Ovary (tissue), 9 donors: ENCODE data around the gene CEMIP. TPM values are rescaled to one million over a fixed set of nuclear protein-coding genes. Genes with fewer than 3 reads are reported as not detected.

Experiments
- DNase-seq, 5 donors: peaks; one replicate each; pipeline ENCODE4 v3.0.0-alpha.2; 2019 to 2020
- H3K27ac ChIP-seq, 2 donors: fragments of 200-600 bp; one replicate each; pipeline versions ENCODE4 v1.5.1 to v1.8.0; 2019 to 2022
- H3K27me3 ChIP-seq: fragments of 200-600 bp; one replicate; pipeline ENCODE4 v1.8.0; 2022
- H3K36me3 ChIP-seq: fragments of 200-600 bp; sonication (generic); one replicate; pipeline ENCODE4 v1.5.1; 2019
- H3K4me1 ChIP-seq: one replicate; pipeline ENCODE4 v1.8.1; 2013; ENCODE audit warnings: mild to moderate bottlenecking, moderate library complexity; ENCODE audit not compliant: insufficient read depth
- H3K4me3 ChIP-seq: fragments of 200-600 bp; sonication (generic); one replicate; pipeline ENCODE4 v1.5.1; 2017
- H3K9me3 ChIP-seq, 2 donors: fragments of 200-600 bp in 1 of 2; sonication (generic) in 1 of 2; one replicate each; pipeline versions ENCODE4 v1.5.1 to v1.8.1; 2013 to 2019; ENCODE audit warnings: mild to moderate bottlenecking in 1 of 2, moderate library complexity in 1 of 2
- EP300 ChIP-seq: sonication (generic); formaldehyde crosslinking; IDR thresholded peaks from one replicate; pipeline ENCODE4 v1.6.1; 2017; ENCODE audit warnings: antibody characterized with exemption
- POLR2A ChIP-seq: fragments of 450-650 bp; IDR thresholded peaks from one replicate; pipeline ENCODE4 v1.6.1; 2017; ENCODE audit warnings: antibody characterized with exemption, mild to moderate bottlenecking, moderate library complexity
- WGBS, 3 donors: extraction: QIAGEN DNeasy Blood & Tissue Kit in 1 of 3; methylation state at CpG; one replicate each; pipeline versions ENCODE4 v1.1.5 to v1.1.7; 2013 to 2017; 5-methylcytosine and 5-hydroxymethylcytosine counted together
- intact Hi-C, 4 donors: fragments of 100-400 bp; cut with DNase I; formaldehyde crosslinking; loops; one replicate each; pipeline versions ENCODE4 v1.11.0 to v1.15.1; 2022 to 2023
- polyA plus RNA-seq, 2 donors: library from polyadenylated mRNA; stranded (reverse); fragments of 200-250 nt in 1 of 2; fragments of 350-450 nt in 1 of 2; fragmentation: Illumina TruSeq in 1 of 2; extraction: RNeasy Lipid Tissue Mini Kit (QIAGEN cat#74804) in 1 of 2; gene quantifications; one replicate each; pipeline ENCODE4 v1.2.3, GENCODE V29; 2013 to 2014
- total RNA-seq, 7 donors: library from RNA; depleted of rRNA in 2 of 7; stranded (reverse); fragments of >200 nt in 2 of 7; fragmentation: NEBNext Ultra II Directional in 3 of 7; extraction: Animal tissue kit (Norgen Biotek cat#: 25700) in 3 of 7; gene quantifications; one replicate each; pipeline versions ENCODE4 v1.1.0 to v1.2.4, GENCODE V29; 2016 to 2023
- TF ChIP-seq, protein P1 (sequence below), 3 donors: fragments of 450-650 bp in 2 of 3; fragments of 200-600 bp in 1 of 3; IDR thresholded peaks; one replicate each; pipeline versions ENCODE4 v1.5.1 to v1.8.0; 2016 to 2022; ENCODE audit warnings: antibody characterized with exemption in 3 of 3, mild to moderate bottlenecking in 1 of 3
- donor health status: DM: no; HTN: no; CAD: no; lungs with moderate emphysema.
- donor health status: DM: no; HTN: no; CAD: no.
- donor health status: Bipolar disorder and iron deficiency.
- donor health status: DM: yes; HTN: yes; CAD: no.
- donor health status: DM: no; HTN: no; CAD: no.
- donor health status: DM: yes; HTN: yes; CAD: no.

Gene CEMIP
- total and polyA plus RNA-seq, 9 donors: 2.2 to 12.3 (median 4.7) TPM

DNA sequence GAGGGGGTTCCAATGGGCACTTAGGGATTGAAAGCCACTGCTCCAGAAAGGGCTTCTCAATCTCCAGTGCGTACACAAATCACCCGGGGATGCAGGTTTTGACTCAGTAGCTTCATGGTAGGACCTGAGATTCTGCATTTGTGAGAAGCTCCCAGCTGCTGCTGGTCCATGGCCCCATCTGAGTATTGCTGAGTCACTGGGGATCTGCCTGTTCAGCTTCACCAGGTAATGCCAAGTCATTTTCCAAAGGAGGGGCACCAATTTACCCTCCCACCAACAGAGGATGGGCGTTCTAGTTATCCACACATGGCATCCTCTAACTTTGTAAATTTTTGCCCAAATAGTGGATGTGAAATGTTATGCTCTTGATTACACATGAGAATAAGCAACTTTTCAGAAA, 12.9 kb upstream of the CEMIP start:
- no peak for DNase-seq
- Histone ChIP-seq H3K4me3 (no peak overlapping the region), H3K4me1 (no peaks in the 10 kb centered on the region), H3K27me3 (no peaks in the 10 kb centered on the region), H3K27ac (no peak overlapping the region), H3K36me3 (no peaks in the 10 kb centered on the region), H3K9me3 (no peaks in the 10 kb centered on the region)
- TF ChIP-seq POLR2A (no peak), EP300 (no peak)
- TF ChIP-seq, protein P1, sequence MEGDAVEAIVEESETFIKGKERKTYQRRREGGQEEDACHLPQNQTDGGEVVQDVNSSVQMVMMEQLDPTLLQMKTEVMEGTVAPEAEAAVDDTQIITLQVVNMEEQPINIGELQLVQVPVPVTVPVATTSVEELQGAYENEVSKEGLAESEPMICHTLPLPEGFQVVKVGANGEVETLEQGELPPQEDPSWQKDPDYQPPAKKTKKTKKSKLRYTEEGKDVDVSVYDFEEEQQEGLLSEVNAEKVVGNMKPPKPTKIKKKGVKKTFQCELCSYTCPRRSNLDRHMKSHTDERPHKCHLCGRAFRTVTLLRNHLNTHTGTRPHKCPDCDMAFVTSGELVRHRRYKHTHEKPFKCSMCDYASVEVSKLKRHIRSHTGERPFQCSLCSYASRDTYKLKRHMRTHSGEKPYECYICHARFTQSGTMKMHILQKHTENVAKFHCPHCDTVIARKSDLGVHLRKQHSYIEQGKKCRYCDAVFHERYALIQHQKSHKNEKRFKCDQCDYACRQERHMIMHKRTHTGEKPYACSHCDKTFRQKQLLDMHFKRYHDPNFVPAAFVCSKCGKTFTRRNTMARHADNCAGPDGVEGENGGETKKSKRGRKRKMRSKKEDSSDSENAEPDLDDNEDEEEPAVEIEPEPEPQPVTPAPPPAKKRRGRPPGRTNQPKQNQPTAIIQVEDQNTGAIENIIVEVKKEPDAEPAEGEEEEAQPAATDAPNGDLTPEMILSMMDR (IDR thresholded peaks at IDR 0.05): no peak
- intact Hi-C loops: loop anchor here in 1 of 4 donors (5.0 kb wide), 1 partner anchor 1379 kb away; no protein-coding TSS in a partner anchor
- WGBS, 3 donors: 87 to 97% (median 94%) methylated on average over 3 of the region's 3 CpGs

DNA sequence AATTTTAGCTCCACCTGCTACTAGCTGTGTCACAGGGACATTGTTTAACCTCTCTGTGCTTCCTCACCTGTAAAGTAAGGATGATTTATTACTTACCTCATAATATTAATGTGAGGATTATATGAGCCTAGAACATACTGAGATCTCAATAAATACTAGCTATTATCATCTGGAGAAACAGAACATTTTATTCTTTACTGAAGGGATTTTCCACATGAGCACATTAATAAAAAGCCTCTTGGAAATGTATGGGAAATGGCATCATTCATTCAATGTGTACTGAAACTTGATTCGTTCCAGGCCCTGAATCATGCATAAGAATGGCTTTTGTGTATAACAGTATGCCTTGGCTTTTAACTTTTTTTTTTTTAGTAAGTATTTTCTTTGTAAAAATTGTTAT, 11.0 kb upstream of the CEMIP start:
- intact Hi-C loops: loop anchor here in 1 of 4 donors (5.0 kb wide), 1 partner anchor 1381 kb away; no protein-coding TSS in a partner anchor
- no peaks in the 10 kb centered on the region for H3K4me1 ChIP-seq
- H3K4me3 ChIP-seq: no peak overlapping the region
- 85 to 87% (median 85%) methylated on average over 1 of the region's 1 CpG for WGBS, 3 donors
- no peaks in the 10 kb centered on the region for H3K36me3 ChIP-seq
- H3K9me3 ChIP-seq: no peaks in the 10 kb centered on the region
- H3K27me3 ChIP-seq: no peaks in the 10 kb centered on the region
- H3K27ac ChIP-seq: no peak overlapping the region
- DNase-seq: no peak
- TF ChIP-seq, protein P1 (IDR thresholded peaks at IDR 0.05): no peak
- TF ChIP-seq EP300: no peak
- no peak for TF ChIP-seq POLR2A

DNA sequence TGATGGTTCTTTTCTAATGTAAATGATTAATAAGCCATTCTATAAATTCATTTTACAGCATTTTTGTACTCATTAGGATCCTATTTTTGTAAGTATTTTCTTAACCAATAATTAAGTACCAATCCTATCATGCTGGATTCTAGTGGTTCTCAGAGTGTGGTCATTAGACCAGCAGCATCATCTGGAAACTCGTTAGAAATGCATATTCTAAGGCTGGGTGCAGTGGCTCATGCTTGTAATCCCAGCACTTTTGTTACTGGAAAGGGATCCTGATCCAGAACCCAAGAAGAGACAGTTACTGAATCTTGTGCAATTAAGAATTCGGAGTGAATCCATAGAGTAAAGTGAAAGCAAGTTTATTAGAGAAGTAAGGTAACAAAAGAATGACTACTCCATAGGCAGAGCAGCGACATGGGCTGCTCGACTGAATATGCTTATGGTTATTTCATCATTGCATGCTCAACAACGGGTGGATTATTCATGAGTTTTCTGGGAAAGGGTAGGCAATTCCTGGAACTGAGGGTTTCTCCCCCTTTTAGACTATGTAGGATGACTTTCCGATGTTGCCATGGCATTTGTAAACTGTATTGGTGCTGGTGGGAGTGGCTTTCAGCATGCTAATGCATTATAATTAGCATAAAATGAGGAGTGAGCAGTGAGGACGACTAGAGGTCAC, 9.9 kb upstream of the CEMIP start:
- Histone ChIP-seq H3K27me3 (no peaks in the 10 kb centered on the region), H3K4me1 (no peaks in the 10 kb centered on the region), H3K9me3 (no peaks in the 10 kb centered on the region), H3K27ac (no peak overlapping the region), H3K4me3 (no peak overlapping the region), H3K36me3 (no peaks in the 10 kb centered on the region)
- TF ChIP-seq EP300 (no peak), POLR2A (no peak)
- TF ChIP-seq, protein P1 (IDR thresholded peaks at IDR 0.05): no peak
- intact Hi-C loops: loop anchor here in 1 of 4 donors (5.0 kb wide), 1 partner anchor 1382 kb away; no protein-coding TSS in a partner anchor
- WGBS, 3 donors: 83 to 89% (median 87%) methylated on average over 7 of the region's 7 CpGs
- DNase-seq: no peak

DNA sequence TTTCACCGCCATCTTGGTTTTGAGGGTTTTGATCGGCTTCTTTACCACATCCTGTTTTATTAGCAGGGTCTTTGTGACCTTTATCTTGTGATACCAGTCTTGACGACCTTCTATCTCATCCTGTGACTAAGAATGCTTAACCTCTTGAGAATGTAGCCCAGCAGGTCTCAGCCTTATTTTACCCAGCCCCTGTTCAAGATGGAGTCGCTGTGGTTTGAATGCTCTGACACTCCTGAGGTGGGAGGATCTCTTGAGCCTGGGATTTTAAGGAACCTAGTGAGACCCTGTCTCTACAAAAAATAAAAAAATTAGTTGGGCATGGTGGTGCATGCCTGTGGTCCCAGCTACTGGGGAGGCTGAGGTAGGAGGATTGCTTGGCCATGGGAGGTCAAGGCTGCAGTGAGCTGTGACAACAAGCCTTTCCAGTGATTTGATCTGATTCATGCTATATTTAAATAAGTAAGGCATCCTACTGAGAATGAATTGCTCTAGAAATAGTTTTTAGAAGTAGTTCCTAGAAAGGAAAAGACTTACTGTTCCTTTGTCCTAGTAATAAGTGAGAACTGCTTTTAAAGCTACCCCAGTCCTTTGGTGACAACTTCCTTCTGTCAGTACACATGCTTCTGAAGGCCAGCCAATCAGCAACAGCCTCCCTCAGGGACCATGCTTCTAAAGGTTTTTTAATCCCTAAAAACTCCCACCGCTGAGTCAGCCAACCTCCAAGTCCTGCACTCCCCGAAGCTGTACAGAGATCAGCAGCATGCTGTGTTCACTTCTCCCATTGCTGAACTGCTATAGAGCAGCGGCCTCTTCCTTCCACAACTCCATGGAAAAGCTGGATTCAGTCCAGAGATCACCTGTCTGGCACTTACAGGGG, 9.1 kb upstream of the CEMIP start:
- intact Hi-C loops: loop anchor here in 2 of 4 donors (5.0 to 10.0 kb wide), 4 partner anchors 205 to 1383 kb away; no protein-coding TSS in a partner anchor
- no peak for DNase-seq
- H3K9me3 ChIP-seq: no peaks in the 10 kb centered on the region

More for the DNA sequence above, 9.1 kb upstream of the CEMIP start:
- no peak for TF ChIP-seq POLR2A
- no peak for TF ChIP-seq EP300
- TF ChIP-seq, protein P1 (IDR thresholded peaks at IDR 0.05): no peak
- no peak overlapping the region for H3K27ac ChIP-seq
- 77 to 80% (median 79%) methylated on average over 7 of the region's 7 CpGs for WGBS, 3 donors
- no peak overlapping the region for H3K4me3 ChIP-seq
- H3K27me3 ChIP-seq: no peaks in the 10 kb centered on the region
- no peaks in the 10 kb centered on the region for H3K4me1 ChIP-seq
- no peaks in the 10 kb centered on the region for H3K36me3 ChIP-seq
